HG03175 (cell line): ENCODE measurements around the gene GDF10.
A peak's percentile ranks its signal among the peaks of the same experiment; 100 is the strongest.

Experiments
- ATAC-seq: cut with Tn5 transposase; IDR thresholded peaks from one replicate; pipeline ENCODE4 v1.9.1; 2021; ENCODE audit warnings: mild to moderate bottlenecking, moderate library complexity; ENCODE audit not compliant: unreplicated experiment

The GDF10 gene

DNA sequence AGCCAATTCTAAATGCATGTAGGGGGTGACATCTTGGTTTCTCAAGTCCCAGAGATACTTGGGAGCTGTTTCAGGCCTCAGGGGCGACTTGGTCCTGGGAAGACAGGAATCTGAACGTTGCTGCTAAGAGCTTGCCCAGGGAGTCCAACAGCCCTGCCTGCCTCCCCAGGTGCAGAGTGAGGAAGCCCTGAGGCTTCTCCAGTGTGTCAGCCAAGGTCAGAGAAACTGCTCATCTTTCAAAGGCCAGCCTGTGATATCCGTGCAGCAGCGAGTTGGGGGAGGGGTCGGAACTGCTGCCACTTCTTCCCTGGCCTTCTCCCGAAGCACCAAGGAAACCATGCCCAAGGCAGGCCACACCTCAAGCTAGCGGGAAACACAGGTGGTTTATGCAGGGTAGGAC, 32.0 kb downstream of the GDF10 start:
- ATAC-seq = no peak

DNA sequence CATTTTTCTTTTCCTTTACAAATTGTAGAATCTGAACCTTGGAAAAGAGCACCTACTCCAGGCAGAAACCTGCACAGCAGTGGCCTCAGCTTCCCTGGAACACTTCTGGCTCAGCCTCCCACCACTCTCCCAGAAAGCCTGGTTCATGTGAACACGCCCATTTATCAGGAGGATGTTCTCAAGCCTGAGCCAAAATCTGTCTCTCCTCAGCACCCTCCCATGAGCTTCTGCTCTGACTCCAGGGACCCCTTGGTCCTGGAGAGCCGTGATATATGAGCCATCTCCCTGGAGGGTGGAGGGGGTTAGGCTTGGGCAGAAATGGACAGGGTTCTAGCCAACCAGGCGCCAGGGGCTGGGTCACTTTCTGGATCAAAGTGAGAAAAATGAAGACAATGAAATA, 32.4 kb downstream of the GDF10 start:
- no peak for ATAC-seq

DNA sequence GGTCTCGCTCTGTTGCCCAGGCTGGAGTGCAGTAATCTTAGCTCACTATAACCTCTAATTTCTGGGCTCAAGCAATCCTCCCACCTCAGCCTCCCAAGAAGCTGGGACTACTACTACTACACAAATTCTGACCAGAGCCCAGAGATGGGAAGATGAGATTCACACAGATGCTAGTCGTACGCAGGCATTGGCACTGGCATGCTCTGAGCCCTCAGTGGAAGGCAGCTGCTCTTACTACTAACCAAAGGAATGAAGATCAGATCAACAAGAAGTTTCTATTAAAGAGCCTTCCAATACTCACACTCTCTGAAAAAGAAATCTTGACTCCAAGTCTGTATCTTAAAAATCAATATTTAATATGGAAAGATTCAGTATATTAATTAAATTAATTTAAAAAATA, 32.9 kb downstream of the GDF10 start:
- ATAC-seq = no peak

DNA sequence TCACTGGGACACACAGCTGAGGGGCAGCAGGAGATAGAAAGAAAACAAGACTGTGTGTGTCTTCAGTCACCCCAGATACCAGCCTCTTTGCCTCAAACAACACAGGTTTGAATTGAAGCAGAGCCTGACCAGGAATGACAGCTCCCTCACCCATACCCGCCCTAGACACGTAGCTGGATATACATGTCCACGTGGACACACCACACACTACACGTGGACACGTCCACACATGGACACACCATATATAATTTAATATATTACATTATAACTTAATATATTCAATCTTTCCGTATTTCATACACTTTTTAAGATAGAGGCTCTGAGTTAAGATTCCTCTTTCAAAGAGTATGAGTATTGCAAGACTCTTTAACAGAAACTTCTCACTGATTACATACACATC, 33.5 kb downstream of the GDF10 start:
- ATAC-seq = no peak

DNA sequence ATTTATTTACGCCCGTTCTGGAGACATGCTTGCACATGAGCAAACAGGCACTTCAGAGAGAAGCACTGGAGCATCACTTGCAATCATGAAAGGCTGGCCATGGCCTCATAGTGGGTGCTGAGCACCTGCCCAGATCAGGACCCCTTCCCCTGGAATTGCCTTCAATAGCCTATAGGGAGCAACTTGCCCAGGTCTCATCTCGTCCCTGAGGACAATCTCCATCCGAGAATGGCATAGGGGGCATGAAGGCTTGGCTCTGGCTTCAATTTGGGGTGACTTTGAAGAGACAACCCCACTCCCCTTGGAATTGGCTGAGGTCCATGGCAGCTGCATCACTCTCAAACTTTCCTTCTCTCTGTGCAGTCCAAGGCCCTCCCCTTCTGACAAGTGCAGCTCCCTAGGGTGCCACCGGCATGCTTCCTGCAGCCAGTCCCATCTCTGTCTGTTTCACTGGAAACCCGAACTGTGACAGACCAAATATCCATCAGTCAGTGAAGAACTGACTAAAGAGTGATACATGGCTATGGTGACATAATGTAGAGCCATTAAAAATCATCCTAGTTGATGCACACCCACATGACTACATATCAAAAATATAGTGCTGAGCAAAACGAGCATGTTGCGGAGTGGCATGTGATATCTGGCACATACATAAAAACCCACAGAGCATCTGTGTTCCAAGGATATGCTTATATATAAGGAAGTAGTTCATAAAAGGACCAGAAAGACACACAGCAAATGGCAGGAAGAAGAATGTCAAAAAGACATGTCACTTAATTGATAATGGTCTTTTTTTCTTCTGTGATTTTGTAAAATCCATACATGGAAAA, 34.7 kb downstream of the GDF10 start:
- no peak for ATAC-seq

DNA sequence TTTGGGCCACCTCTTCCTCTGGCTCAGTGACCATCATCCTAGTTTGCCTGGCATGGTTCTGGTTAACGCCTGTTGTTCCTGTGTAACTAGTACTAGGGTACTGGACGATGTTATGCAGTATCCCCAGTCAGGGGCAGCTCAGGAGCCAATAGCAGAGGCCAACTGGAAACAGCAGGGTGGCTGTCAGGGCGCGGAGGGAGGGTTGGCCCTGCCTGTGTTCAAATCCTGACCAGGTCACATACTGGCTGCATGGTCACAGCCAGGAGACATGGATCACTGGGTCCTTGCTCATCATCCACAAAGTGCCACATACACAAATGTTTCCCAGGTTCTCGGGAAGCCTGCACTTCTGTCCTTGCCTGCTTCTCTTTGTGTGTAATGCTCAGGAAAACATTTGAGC, 35.9 kb downstream of the GDF10 start:
- ATAC-seq = no peak

DNA sequence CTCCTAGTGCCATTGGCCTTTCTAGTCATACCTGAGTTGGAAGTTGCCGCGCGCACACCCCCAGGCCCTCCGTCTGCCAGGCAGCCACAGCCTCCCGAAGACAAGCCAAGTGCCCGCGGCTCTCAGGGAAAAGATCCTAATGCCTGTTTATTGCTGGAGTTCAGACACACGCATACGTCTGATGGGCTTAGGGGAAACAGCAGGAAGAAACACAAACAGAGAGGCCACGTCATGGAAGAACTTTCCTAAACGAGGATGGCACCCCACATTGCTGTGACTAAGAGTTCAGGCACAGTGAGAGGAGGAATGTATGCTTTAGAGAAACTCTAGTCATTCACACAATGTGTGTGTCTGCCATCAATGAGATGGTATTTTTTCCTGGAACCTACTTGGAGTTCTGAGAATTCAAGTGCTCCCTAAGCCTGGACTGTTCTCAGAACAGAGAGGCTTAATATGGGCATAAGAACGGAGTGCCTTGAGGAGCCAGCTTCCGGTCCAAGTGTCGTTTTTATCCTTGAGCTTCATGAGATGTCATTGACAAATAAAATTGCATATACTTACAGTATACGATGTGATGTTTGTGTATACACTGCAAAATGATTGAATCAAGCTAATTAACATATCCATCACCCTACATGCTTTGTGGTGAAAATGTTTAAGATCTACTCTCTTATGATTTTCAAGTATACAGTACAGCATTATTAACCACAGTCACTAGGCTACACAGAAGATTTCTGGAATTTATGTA, 36.6 kb downstream of the GDF10 start:
- no peak for ATAC-seq

DNA sequence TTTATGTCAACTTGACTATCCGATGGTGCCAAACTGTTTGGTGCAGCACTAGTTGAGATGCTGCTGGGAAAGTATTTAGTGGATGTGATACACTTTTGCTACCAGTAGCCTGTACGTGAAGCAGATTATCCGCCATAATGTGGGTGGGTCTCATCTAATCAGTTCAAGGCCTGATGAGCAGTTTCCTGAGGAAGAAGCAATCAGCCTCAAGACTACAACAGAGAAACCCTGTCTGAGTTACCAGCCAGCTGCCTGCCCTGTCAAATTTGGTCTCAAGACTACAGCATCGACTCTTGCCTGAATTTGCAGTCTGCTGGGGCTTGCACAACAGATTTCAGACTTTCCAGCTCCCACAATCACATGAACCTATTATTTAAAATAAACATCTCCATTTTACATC, 37.3 kb downstream of the GDF10 start:
- ATAC-seq = no peak

DNA sequence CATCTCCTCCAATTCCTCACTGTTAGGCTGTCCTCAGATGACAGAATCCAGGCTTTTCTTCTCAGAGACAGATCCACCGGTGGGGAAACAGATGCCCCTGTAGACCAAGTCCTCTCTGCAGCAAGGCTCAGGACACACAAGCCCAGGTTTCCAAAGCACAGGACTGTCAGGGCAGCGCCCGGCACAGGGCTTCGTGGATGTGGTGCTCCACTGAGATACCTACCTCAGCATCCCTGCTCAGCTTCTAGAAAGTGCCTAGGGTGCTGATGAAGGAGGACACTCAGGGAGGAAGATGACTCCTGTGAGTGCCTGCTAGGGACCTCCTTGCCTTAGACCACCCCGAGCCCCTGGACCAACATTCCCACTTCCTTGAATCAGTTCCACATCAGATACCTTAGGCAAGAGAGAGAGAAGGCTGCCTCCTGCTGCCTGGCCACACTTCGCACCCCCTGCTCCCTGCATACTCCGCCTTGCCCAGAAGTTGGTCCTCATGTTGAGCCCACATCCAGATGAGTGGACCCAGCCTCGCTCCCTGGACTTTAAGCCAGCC, 39.3 kb downstream of the GDF10 start:
- ATAC-seq = no peak

DNA sequence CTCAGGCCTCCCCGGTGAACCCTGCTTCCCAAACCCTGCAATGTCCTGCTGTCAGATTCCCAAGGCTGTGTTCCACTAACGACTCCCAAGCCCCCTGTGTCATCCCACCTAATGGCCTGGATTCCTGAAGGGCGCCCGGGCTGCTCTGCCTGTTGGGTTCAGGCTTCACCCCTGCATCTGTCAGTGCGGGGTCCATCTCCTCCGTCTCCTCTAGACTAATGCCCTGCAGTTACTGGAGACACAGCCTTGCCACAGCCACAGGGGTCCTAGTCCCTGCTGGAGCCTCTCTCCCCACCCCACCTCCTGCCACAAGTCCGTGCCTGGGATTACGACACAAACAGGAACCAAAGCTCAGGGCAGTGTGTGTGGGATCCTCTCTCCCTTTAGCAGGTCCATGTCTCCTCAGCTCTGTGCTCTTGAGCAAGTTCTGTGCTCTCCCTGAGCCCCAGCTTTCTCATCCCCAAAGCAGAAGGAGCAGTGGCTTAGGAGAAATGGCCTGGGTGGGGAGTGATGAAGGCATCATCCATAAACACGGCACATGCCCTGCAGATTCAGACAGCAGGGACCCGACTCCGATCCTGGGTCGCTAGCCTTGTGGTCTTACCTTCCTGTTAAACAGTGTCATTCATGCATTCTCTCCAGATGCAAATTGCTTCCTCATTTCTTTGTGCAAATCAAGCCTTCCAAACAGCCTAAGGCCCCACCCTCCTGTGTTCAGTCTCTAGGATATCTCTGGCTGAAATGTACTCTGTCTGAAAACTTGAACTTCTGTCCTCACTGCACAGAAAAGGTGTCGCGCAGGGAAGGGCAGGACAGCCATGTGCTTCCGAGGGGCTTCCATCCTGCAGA, 40.0 kb downstream of the GDF10 start:
- ATAC-seq = peak; percentile 9

DNA sequence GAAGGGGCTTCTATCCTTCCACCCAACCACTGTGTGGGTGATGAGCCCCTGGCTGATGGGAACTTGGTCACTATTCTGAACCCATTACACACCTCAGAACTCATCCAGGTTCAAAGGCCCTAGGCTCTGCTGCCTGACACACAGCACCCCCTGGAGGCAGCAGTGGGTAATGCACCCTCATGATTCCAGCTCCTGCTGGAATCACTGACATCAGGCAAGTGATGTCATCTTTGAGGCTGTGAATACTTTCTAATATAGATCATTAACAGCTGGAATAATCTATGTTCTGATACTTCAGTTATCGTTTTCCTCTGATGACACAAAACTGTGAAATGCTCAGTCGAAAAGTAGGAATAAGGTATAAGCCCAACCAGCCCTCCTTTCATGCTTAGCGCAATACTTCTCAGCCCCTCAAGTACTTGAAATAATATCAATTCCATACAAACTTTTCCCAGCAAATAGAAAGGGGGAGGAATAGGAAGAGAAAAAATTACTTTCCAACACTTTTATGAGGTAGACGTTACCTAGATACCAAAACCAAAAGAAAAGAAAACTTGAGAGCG, 40.7 kb downstream of the GDF10 start:
- ATAC-seq = peak; percentile 60

DNA sequence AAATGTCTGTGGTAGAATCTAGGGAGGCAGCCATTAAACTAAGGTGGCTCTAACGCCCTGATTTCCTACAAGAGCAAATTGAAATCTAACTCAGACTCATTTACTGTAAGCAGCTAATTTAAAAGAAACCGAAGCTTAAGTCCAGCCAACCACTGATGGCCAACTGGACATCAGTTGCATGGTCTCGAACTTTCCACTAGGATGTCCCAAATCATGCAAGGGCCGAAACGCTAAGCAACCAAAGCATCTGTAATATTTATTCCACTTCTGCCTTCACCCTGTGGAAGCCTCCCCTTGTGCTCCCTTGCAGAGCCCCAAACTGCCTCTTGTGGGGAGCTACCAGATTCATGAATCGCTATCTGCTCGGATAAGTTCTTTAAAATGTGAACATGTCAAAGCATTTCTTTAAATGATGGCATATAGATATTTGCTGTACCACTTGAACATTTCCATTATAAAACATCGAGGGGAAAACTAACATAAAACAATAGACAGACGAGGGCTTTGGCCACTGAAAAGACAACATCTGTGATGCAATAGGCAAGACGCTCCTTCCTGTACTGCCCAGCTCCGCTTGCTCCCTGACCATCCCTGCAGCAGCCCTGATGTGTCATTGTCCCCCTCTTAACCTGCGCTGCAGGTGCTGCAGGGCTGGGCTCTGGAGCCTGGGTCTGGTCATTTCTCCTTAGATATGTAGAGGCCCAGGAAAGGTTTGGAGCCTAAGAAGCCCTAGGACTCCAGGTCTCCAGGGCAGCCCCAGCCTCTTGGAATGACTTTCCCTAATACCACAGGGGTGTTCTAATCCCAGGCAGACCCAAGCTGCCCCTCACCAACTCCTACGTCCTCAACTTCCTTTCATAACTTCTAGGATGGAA, 45.2 kb downstream of the GDF10 start:
- ATAC-seq = no peak

DNA sequence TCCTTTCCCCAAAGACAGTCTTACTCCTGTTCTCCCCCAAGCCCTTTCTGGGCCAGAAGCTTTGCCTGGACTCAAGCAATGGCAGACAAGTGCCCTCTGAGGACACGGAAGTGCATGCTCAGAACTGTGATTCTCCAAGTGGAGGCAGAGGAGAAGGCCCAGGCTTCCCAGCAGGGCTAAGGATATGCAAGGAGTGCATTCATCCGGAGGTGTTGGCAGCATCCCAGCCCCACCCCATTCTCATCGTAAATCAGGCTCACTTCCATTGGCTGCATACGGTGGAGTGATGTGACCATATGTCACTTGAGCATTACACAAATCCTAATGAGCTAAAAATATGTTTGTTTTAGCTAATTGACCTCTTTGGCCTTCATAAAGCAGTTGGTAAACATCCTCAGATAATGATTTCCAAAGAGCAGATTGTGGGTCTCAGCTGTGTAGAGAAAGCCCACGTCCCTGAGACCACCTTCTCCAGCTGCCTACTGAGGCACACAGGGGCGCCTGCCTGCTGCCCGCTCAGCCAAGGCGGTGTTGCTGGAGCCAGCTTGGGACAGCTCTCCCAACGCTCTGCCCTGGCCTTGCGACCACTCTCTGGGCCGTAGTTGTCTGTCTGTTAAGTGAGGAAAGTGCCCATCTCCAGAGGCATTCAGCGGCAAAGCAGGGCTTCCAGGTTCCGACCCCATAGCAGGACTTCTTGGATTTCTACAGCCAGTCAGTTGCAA, 46.7 kb downstream of the GDF10 start:
- no peak for ATAC-seq

DNA sequence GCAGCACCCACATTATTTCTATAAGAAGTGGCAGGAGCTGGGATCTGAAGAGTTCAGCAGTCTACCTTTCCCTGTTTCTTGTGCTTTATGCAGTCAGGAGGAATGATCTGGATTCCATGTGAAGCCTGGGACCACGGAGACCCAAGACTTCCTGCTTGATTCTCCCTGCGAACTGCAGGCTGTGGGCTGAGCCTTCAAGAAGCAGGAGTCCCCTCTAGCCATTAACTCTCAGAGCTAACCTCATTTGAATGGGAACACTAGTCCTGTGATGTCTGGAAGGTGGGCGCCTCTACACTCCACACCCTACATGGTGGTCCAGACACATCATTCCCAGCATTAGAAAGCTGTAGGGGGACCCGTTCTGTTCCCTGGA, 47.3 kb downstream of the GDF10 start:
- no peak for ATAC-seq

DNA sequence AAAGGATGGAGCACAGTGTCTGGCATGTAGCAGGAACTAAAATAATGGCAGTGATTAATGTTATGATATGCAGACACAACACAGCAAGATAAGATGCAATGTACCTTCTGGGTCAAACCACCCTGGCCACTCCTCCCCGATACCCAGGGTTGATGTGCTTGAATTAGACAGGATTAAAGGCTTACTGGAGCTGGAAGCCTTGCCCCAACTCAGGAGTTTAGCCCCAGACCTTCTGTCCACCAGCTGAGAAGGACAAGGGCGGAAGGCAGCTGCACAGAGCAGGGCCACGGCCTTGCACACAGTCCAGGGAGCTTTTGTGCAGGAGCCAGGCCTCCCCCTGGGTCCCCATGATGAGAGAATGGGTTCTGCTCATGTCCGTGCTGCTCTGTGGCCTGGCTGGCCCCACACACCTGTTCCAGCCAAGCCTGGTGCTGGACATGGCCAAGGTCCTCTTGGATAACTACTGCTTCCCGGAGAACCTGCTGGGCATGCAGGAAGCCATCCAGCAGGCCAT, 48.2 kb downstream of the GDF10 start, which contains the start of gene RBP3:
RBP3 (plus strand) TSS at position 226 of the 514 bp plus-strand sequence; CDS start at position 348, 122 bp downstream.
- no peak for ATAC-seq

DNA sequence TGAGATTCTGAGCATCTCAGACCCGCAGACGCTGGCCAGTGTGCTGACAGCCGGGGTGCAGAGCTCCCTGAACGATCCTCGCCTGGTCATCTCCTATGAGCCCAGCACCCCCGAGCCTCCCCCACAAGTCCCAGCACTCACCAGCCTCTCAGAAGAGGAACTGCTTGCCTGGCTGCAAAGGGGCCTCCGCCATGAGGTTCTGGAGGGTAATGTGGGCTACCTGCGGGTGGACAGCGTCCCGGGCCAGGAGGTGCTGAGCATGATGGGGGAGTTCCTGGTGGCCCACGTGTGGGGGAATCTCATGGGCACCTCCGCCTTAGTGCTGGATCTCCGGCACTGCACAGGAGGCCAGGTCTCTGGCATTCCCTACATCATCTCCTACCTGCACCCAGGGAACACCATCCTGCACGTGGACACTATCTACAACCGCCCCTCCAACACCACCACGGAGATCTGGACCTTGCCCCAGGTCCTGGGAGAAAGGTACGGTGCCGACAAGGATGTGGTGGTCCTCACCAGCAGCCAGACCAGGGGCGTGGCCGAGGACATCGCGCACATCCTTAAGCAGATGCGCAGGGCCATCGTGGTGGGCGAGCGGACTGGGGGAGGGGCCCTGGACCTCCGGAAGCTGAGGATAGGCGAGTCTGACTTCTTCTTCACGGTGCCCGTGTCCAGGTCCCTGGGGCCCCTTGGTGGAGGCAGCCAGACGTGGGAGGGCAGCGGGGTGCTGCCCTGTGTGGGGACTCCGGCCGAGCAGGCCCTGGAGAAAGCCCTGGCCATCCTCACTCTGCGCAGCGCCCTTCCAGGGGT, 48.9 kb downstream of the GDF10 start:
- ATAC-seq = no peak

DNA sequence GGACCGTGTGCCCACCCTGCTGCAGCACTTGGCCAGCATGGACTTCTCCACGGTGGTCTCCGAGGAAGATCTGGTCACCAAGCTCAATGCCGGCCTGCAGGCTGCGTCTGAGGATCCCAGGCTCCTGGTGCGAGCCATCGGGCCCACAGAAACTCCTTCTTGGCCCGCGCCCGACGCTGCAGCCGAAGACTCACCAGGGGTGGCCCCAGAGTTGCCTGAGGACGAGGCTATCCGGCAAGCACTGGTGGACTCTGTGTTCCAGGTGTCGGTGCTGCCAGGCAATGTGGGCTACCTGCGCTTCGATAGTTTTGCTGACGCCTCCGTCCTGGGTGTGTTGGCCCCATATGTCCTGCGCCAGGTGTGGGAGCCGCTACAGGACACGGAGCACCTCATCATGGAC, 49.5 kb downstream of the GDF10 start:
- ATAC-seq = no peak

DNA sequence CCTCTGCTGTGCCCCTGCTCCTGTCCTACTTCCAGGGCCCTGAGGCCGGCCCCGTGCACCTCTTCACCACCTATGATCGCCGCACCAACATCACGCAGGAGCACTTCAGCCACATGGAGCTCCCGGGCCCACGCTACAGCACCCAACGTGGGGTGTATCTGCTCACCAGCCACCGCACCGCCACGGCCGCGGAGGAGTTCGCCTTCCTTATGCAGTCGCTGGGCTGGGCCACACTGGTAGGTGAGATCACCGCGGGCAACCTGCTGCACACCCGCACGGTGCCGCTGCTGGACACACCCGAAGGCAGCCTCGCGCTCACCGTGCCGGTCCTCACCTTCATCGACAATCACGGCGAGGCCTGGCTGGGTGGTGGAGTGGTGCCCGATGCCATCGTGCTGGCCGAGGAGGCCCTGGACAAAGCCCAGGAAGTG, 50.0 kb downstream of the GDF10 start:
- no peak for ATAC-seq
